Calu3 (cell line): Measurements from ENCODE around the gene C6orf136. TPM values are rescaled to one million over a fixed set of nuclear protein-coding genes. Genes with fewer than 3 reads are reported as not detected.
A peak's percentile ranks its signal among the peaks of the same experiment; 100 is the strongest.

Experiments used
- BruUV-seq: library from RNA; stranded (reverse); fragments of 400-500 nt; replicated peaks from 2 replicates; lab custom pipeline; 2021; lab: Mats Ljungman, UMichigan
- CTCF ChIA-PET: fragments of 300-600 bp; sonication (Branson Sonifier 250); formaldehyde crosslinking; loops from one replicate; lab custom pipeline; 2022; ENCODE audit warnings: antibody characterized with exemption; lab: Charles Lee
- DNase-seq: peaks from one replicate; pipeline ENCODE4 v3.0.0; 2022
- H3K27ac Mint-ChIP-seq: one replicate; pipeline ENCODE4 v1.8.0; 2022; ENCODE audit warnings: mixed read lengths; ENCODE audit not compliant: unreplicated experiment
- H3K27me3 Mint-ChIP-seq: one replicate; pipeline ENCODE4 v1.8.0; 2022; ENCODE audit warnings: mixed read lengths; ENCODE audit not compliant: unreplicated experiment
- H3K36me3 Mint-ChIP-seq: one replicate; pipeline ENCODE4 v1.8.0; 2022; ENCODE audit warnings: mild to moderate bottlenecking, moderate library complexity, mixed read lengths; ENCODE audit not compliant: insufficient read depth, unreplicated experiment
- H3K4me1 Mint-ChIP-seq: one replicate; pipeline ENCODE4 v1.8.0; 2022; ENCODE audit warnings: mild to moderate bottlenecking, low read depth, mixed read lengths; ENCODE audit not compliant: unreplicated experiment
- H3K4me3 Mint-ChIP-seq: one replicate; pipeline ENCODE4 v1.8.0; 2022; ENCODE audit warnings: mild to moderate bottlenecking, low read depth, moderate library complexity, mixed read lengths; ENCODE audit not compliant: unreplicated experiment
- H3K9me3 Mint-ChIP-seq: one replicate; pipeline ENCODE4 v1.8.0; 2022; ENCODE audit warnings: low read depth, mixed read lengths; ENCODE audit not compliant: unreplicated experiment
- intact Hi-C: fragments of 100-400 bp; cut with micrococcal nuclease; formaldehyde crosslinking; loops from one replicate; pipeline ENCODE4 v1.10.0; 2022; ENCODE audit not compliant: unreplicated experiment
- total RNA-seq: library from RNA; stranded (reverse); gene quantifications from 2 replicates; pipeline ENCODE4 v1.2.3, GENCODE V29; 2022
- TF ChIP-seq, protein P1 (sequence below): fragments of 200-600 bp; IDR thresholded peaks from one replicate; pipeline ENCODE4 v1.8.0; 2022; ENCODE audit warnings: antibody characterized with exemption; ENCODE audit not compliant: unreplicated experiment

C6orf136 gene
- total RNA-seq, 1 experiment from 2014 or later = 32.4 TPM

DNA sequence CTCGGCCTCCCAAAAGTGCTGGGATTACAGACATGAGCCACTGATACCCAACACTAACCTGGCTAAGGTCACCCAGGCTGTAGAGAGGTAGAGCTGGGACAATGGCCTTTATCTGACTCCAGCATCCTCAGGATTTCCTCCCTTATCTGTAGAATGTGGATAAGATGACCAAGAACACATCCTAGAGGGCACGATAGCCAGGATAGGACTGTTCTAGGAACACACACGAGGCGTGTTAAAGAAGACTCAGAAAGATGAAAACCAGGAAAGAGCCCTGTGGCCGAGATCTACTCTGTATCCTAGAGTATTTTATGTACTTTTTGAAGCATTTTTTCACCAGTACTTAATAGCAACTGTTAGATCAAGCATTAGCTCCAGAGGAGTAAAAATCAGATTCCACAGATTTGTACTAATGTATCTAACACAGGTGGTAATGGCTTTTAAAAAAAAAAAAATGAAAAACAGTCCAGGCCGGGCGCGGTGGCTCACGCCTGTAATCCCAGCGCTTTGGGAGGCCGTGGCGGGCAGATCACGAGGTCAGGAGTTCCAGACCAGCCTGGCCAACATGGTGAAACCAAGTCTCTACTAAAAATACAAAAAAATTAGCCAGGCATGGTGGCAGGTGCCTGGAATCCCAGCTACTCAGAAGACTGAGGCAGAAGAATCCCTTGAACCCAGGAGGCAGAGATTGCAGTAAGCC, 47.2 kb upstream of the C6orf136 start:
- no TSS peak for BruUV-seq
- no peaks in the 10 kb centered on the region for H3K4me1 Mint-ChIP-seq
- H3K4me3 Mint-ChIP-seq = no peak overlapping the region
- CTCF ChIA-PET = interaction anchor here (0.7 to 1.2 kb wide), 2 partner anchors 15 to 22 kb away, joined by 3 read pairs; no protein-coding TSS in a partner anchor
- no peaks in the 10 kb centered on the region for H3K27me3 Mint-ChIP-seq
- DNase-seq = no peak
- TF ChIP-seq, protein P1, sequence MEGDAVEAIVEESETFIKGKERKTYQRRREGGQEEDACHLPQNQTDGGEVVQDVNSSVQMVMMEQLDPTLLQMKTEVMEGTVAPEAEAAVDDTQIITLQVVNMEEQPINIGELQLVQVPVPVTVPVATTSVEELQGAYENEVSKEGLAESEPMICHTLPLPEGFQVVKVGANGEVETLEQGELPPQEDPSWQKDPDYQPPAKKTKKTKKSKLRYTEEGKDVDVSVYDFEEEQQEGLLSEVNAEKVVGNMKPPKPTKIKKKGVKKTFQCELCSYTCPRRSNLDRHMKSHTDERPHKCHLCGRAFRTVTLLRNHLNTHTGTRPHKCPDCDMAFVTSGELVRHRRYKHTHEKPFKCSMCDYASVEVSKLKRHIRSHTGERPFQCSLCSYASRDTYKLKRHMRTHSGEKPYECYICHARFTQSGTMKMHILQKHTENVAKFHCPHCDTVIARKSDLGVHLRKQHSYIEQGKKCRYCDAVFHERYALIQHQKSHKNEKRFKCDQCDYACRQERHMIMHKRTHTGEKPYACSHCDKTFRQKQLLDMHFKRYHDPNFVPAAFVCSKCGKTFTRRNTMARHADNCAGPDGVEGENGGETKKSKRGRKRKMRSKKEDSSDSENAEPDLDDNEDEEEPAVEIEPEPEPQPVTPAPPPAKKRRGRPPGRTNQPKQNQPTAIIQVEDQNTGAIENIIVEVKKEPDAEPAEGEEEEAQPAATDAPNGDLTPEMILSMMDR = no peak
- H3K27ac Mint-ChIP-seq = peak overlapping the region; percentile 71
- no peaks in the 10 kb centered on the region for H3K9me3 Mint-ChIP-seq
- intact Hi-C loops = loop anchor here (5.0 kb wide), 1 partner anchor 57 kb away; no protein-coding TSS in a partner anchor
- H3K36me3 Mint-ChIP-seq = peaks cover 94% of the 10 kb centered on the region

DNA sequence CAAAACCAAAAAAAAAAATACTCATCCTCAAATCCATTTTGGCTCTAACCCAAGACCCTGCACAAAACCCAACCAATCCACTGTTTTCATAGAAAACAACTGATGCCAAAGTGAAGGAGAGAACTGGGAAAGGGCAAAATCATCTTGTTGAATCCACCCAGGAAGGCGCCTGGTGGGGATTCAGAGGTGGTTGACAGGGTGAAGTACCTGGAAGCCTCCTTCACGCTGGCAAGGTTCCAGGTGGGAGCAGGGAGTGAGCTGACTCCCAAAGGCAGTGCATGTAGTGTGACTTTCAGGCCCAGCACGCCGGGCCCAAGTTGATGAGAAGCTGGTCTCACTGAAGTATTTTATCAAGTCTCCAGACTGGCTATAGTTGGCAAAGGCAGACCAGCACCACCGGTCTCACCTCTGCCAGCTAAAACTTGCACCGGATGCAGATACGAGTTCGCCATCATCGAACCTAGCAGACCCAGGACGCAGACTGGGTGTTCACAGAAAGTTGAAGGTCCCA, 46.4 kb upstream of the C6orf136 start:
- H3K36me3 Mint-ChIP-seq = peaks cover 96% of the 10 kb centered on the region

DNA sequence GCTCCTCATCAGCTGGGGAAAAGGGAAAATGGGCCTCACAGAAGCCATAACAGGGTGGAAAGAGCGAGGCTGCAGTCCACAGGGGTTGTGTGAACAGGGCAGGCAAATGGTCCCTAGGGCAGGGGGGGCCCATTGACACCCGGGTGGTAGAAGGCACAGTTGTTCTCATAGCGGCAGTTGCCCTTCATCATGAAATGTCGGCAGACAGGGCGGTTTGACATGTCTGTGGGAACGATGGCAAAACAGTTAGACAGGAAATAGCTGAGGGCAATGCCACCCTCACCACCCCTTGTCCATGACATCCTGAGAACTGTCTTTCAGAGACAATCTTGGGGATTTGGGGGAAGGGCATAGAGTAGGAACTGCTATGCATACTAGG, 45.5 kb upstream of the C6orf136 start:
- Mint-ChIP-seq H3K36me3 (peaks cover 99% of the 10 kb centered on the region), H3K27ac (peak overlapping the region; percentile 35), H3K27me3 (no peaks in the 10 kb centered on the region), H3K9me3 (no peaks in the 10 kb centered on the region), H3K4me3 (no peak overlapping the region), H3K4me1 (no peaks in the 10 kb centered on the region)
- intact Hi-C loops = no loop called here
- TF ChIP-seq, protein P1 = no peak
- DNase-seq = no peak
- no TSS peak for BruUV-seq
- CTCF ChIA-PET = no interaction called here

More for the DNA sequence above, 46.4 kb upstream of the C6orf136 start:
- H3K9me3 Mint-ChIP-seq = no peaks in the 10 kb centered on the region
- H3K27ac Mint-ChIP-seq = peak overlapping the region; percentile 71
- TSS peak; percentile 4 for BruUV-seq
- H3K27me3 Mint-ChIP-seq = no peaks in the 10 kb centered on the region
- H3K4me1 Mint-ChIP-seq = no peaks in the 10 kb centered on the region
- DNase-seq = no peak
- no peak overlapping the region for H3K4me3 Mint-ChIP-seq
- CTCF ChIA-PET = interaction anchor here (0.7 to 1.2 kb wide), 2 partner anchors 15 to 23 kb away, joined by 3 read pairs; no protein-coding TSS in a partner anchor
- intact Hi-C loops = no loop called here
- TF ChIP-seq, protein P1 = no peak

DNA sequence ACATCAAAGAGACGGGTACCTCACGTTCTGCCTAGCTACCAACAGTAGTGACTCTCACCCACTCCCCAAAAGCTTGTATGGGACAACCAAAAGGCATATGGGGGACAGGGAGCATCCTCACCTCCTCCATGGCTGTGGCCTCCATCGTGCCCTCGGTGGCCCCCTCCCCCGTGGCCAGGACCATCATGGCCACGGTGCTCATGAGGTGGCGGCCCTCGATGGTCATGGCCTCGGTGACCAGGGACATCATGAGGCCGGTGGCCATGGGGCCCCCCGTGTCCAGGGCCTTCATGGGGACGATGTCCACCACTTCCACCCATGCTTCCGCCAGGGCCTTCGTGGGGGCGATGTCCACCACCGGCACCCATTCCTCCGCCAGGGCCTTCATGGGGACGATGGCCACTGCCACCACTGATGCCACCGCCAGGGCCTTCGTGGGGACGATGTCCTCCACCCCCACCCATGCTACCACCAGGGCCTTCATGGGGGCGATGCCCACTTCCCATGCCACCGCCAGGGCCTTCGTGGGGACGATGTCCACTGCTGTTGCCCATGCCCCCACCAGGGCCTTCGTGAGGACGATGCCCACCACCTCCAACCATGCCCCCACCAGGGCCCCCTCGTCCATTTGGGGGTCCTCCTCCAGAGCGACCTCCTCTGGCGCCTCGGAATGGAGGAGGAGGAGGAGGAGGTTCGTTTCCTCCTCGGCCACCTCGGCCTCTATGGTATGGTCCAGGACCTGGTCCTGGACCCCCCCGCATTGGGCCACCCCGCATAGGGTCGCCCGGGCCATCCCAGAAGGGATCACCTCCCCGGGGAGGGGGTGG, 44.9 kb upstream of the C6orf136 start:
- Mint-ChIP-seq H3K36me3 (peaks cover 99% of the 10 kb centered on the region), H3K4me1 (no peaks in the 10 kb centered on the region), H3K9me3 (no peaks in the 10 kb centered on the region), H3K4me3 (no peak overlapping the region), H3K27ac (peak overlapping the region; percentile 35), H3K27me3 (no peaks in the 10 kb centered on the region)
- TF ChIP-seq, protein P1 = no peak
- CTCF ChIA-PET = no interaction called here
- intact Hi-C loops = no loop called here
- BruUV-seq = no TSS peak
- DNase-seq = no peak
